Stimulated activated memory B cell treated with anti-CD40 and anti-IgM and Interleukin-4, amounts not matched to agents 10 μg/mL and 1 μg/mL and 100 μg/mL, for 72 hours (primary cell): ENCODE measurements around the gene SLC7A1.

Experiments used
- ATAC-seq: fragments of 150-1000 bp; cut with Tn5 transposase; 2 replicates; pipeline ENCODE4 v1.10.0; 2021
- H3K27ac Mint-ChIP-seq: one replicate; pipeline ENCODE4 v1.8.0; 2022; ENCODE audit warnings: mild to moderate bottlenecking, mixed read lengths
- H3K27me3 Mint-ChIP-seq: one replicate; pipeline ENCODE4 v1.8.0; 2022; ENCODE audit warnings: mixed read lengths
- H3K36me3 Mint-ChIP-seq: one replicate; pipeline ENCODE4 v1.8.0; 2022; ENCODE audit warnings: mixed read lengths
- H3K4me1 Mint-ChIP-seq: one replicate; pipeline ENCODE4 v1.8.0; 2022; ENCODE audit warnings: mixed read lengths
- H3K4me3 Mint-ChIP-seq: one replicate; pipeline ENCODE4 v1.8.0; 2022; ENCODE audit warnings: mild to moderate bottlenecking, moderate library complexity, mixed read lengths
- H3K9me3 Mint-ChIP-seq: one replicate; pipeline ENCODE4 v1.8.0; 2022; ENCODE audit warnings: mixed read lengths

SLC7A1 gene

DNA sequence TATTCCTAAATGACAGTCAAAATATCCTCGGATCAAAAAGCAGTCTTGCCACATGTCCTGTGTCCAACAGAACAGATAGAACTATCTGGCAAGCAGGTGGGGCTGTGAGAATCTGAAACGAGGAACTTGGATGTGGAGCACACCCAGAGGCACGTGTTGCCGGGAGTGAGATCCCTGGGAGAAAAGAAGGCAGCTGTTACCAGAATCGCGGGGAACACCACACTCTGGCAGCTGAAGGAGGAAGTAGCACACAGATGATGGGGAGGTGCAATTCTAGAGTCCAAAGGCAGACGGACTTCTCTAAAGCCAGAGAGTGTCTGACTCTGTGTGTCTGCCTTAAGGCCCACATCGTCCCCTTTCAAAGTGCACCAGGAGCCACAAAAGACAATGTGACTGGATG lies 22.3 kb downstream of the SLC7A1 start:
- Mint-ChIP-seq H3K27me3 (no peaks in the 10 kb centered on the region), H3K4me3 (no peak overlapping the region), H3K9me3 (no peaks in the 10 kb centered on the region), H3K27ac (peak overlapping the region; percentile 1), H3K4me1 (peaks cover 50% of the 10 kb centered on the region), H3K36me3 (peaks cover 7% of the 10 kb centered on the region)
- peak; percentile 74 for ATAC-seq

DNA sequence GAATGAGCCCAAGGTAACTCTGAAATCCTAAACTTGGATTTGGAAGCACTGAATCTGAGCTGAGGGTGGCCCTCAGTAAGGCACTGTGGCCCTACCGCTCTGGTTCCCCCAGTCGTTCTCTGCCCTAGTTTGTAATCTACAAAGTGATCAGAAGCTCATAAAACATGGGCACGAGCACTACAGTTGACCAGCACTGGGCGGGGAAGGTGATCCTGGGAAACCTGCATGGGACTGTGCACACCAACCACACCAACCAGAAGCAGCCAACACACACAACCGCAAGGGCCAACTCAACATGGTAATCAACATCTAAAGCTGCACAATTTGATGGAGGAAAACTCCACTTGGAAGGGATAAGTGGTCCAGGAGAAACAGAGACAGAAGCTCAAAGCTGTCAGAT lies 22.9 kb downstream of the SLC7A1 start:
- no peak for ATAC-seq
- peak overlapping the region; percentile 1 for H3K27ac Mint-ChIP-seq
- no peaks in the 10 kb centered on the region for H3K27me3 Mint-ChIP-seq
- H3K4me3 Mint-ChIP-seq, result no peak overlapping the region
- H3K4me1 Mint-ChIP-seq, result peaks cover 53% of the 10 kb centered on the region
- H3K9me3 Mint-ChIP-seq, result no peaks in the 10 kb centered on the region
- H3K36me3 Mint-ChIP-seq, result peaks cover 7% of the 10 kb centered on the region

DNA sequence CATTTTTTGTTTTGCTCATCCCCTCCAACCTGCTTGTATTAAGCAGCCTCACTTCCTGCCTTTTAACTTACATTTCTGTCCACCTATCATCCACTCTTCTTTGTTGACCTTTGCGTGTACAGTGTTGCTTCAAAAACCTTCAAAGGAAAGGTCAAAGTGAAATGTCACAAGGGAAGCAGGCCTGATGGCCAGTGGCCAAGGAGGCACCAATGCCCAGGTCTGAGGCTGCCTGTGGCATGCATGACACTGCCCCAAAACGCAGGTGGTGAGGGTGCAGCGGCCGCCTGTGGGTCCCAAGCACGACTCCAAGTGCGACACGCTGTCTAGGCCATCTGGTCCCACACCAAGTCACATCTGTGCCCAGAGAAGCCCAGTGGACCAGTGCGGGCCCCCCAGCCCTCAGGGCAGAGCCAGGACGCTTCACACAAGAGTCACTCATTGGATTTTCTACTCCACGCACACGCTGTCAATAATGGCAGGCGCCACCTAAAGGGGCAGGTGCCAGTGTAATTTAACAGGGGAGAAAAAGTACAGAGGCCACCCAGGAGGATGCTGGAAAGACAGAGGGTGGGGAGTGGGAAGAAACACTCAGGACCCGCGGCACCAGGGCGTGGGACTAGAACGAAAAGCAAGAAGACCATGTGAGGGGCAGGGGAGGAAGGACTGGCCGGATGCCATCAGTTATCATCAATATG lies 23.5 kb downstream of the SLC7A1 start:
- no peaks in the 10 kb centered on the region for H3K27me3 Mint-ChIP-seq

DNA sequence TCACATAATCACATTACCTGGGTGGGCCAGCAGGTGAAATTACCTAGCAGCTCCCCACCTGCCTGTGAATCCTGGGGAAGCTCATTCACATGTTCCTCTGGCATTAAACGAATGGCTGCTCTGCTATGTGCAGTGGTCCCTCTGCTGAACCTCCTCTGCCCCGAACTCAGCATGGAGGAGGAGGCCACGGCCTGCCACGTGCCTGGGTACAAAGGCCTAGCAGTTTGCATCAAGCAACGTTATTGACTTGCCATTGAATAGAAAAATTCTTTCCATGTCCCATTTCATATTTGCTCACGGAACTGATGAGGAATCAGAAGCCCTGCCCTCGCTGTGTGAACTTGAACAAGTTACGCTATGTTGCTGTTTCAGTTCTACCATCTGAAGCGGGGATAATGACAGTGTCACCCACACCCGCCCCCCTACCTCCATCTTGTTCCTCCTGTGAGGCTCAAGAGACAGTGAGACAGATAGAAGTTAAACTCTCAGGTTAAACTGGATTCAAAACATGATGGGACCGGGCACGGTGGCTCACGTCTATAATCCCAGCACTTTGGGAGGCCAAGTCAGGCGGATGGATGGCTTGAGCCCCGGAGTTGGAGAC lies 25.3 kb downstream of the SLC7A1 start:
- Mint-ChIP-seq H3K36me3 (peaks cover 7% of the 10 kb centered on the region), H3K27me3 (no peaks in the 10 kb centered on the region), H3K9me3 (no peaks in the 10 kb centered on the region), H3K27ac (no peak overlapping the region), H3K4me1 (peaks cover 60% of the 10 kb centered on the region), H3K4me3 (no peak overlapping the region)
- no peak for ATAC-seq

More for the DNA sequence above, 23.5 kb downstream of the SLC7A1 start:
- Mint-ChIP-seq H3K4me1 (peaks cover 53% of the 10 kb centered on the region), H3K4me3 (no peak overlapping the region), H3K27ac (no peak overlapping the region), H3K9me3 (no peaks in the 10 kb centered on the region), H3K36me3 (peaks cover 7% of the 10 kb centered on the region)
- ATAC-seq, result peak; percentile 27

DNA sequence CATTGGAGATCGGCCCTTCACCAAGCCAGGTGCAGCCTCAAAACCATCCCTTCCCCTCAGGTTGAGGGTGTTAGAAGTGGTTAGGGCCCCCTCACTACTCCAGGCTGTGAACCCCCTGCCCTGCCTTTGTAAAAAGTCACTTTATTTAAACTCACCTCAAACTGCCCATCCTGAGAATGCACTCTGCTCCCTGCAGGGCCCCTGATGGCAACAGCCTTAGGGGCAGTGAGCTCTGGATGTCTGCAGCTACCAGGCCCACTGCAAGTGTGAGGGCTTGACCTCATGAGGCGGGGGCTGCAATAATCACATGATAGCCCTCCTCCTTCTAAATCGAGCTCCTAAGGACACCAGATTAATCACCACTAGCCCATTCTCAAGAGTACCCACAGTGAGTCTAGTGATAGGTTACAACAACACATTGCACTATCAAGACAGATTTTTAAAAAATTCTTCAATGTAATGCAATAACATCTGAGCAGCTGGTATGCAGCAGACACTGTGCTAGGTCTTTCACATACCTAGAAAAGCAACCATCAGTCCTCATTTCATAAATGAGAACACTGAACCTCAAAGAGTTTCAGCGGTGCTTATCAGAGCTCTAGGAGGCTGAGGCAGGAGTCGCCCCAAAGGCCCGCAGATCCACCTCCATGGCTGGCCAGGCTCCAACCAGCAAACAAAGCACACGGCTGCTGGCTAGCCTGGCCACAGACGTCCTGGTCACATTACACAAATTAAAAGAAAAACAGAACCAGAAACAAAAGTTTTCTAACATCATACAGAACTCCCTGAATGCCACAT lies 26.0 kb downstream of the SLC7A1 start:
- ATAC-seq, result no peak
- peaks cover 65% of the 10 kb centered on the region for H3K4me1 Mint-ChIP-seq

DNA sequence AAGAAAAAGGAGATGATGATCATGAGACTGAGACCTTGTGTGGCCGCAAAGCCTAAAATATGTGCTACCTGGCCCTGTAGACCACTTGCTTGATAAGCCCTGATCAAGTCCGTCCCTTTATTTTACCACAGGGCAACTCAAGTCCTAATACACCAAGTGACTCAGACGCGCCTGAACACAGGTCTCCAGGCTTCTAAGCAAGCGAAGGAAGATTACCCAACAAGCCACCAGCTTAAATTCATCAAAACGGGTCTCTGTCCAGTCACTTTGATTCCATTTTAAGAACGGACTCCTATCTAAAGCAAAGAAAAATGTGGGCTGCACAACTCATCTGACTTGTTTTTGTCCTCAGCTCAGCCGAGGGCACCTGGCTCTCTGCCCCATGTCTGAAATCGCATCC lies 26.8 kb downstream of the SLC7A1 start:
- H3K4me3 Mint-ChIP-seq, result no peak overlapping the region
- H3K27me3 Mint-ChIP-seq, result no peaks in the 10 kb centered on the region
- H3K4me1 Mint-ChIP-seq, result peaks cover 65% of the 10 kb centered on the region
- no peak for ATAC-seq
- no peaks in the 10 kb centered on the region for H3K9me3 Mint-ChIP-seq
- H3K27ac Mint-ChIP-seq, result no peak overlapping the region
- peaks cover 7% of the 10 kb centered on the region for H3K36me3 Mint-ChIP-seq

More for the DNA sequence above, 26.0 kb downstream of the SLC7A1 start:
- Mint-ChIP-seq H3K27me3 (no peaks in the 10 kb centered on the region), H3K4me3 (no peak overlapping the region), H3K9me3 (no peaks in the 10 kb centered on the region), H3K36me3 (peaks cover 7% of the 10 kb centered on the region), H3K27ac (no peak overlapping the region)

DNA sequence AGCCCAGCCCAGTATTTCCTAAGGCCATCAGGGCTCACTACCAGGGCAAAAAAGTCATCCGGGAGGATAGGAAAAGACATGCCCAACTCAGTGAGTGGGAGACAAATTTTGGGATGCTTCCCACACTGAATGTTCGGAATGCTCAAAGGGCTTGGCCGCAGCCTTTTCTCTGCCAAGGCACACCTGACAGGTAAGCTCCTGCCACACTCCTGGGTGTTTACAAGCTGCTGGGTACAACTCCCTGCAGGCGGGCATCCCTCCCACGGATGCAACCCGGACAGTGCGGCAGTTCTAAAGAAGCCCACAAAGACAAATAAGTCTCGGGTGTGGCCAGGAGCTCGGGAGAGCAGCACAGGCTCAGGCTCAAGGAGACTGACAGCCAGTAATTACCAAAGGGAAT lies 28.1 kb downstream of the SLC7A1 start:
- Mint-ChIP-seq H3K4me1 (peaks cover 62% of the 10 kb centered on the region), H3K27ac (no peak overlapping the region), H3K9me3 (no peaks in the 10 kb centered on the region), H3K36me3 (peaks cover 7% of the 10 kb centered on the region), H3K4me3 (no peak overlapping the region), H3K27me3 (no peaks in the 10 kb centered on the region)
- no peak for ATAC-seq

DNA sequence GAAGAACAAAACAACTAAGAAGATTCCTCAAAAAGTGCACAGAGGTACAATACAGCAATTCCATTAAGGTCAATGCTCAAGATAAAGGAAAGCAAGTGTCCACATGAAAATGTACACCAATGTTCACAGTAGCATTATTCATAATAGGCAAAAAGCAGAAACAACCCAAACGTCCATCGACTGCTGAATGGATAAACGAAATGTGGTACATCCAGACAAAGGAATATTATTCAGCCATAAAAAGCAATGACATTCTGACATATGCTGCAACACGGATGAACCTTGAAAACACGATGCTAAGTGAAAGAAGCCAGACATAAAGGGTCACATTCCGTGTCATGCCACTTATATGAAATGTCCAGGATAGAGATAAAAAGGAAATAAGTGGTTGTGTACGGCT lies 29.3 kb downstream of the SLC7A1 start:
- Mint-ChIP-seq H3K4me1 (peaks cover 61% of the 10 kb centered on the region), H3K27ac (no peak overlapping the region)

DNA sequence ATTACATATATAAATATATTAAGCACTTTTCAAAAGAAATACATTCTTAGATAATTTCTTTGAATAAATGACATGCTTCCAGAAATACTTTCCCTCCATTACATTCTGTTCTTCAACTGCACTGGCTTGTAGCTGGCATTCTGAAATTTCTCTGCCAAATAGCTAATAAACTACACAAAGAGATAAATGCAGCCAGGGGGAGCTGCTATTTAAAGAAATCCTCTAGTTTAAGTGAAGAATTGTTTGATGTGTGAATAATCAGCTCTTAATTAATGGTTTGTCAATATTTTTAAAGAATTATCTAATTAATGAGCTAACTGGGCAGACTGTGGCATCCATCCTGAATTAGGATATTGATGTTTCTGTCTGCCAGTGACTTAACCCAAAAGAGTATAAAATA lies 30.7 kb downstream of the SLC7A1 start:
- Mint-ChIP-seq H3K4me3 (no peak overlapping the region), H3K9me3 (no peaks in the 10 kb centered on the region), H3K36me3 (no peaks in the 10 kb centered on the region), H3K27me3 (no peaks in the 10 kb centered on the region), H3K27ac (no peak overlapping the region), H3K4me1 (peaks cover 59% of the 10 kb centered on the region)
- ATAC-seq, result no peak

More for the DNA sequence above, 29.3 kb downstream of the SLC7A1 start:
- no peaks in the 10 kb centered on the region for H3K27me3 Mint-ChIP-seq
- H3K9me3 Mint-ChIP-seq, result no peaks in the 10 kb centered on the region
- no peak overlapping the region for H3K4me3 Mint-ChIP-seq
- H3K36me3 Mint-ChIP-seq, result no peaks in the 10 kb centered on the region
- no peak for ATAC-seq

DNA sequence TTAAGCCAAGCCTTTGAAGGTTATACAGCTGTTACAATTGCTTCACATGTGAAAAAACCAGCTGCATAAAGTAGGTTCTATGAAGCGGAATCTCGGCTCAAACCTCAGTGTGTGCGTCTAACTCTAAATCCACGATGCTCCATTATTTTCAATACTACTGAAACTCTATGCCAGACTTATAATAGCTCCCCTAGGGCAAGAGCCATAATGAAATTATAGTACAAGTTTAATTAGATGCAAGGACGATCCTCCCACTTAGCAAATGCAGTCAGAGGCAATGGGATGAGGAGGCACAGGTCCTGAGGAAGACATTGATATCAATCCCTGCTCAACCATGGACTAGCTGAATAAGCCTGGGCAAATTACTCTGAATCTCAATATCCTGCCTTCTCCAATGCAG lies 31.1 kb downstream of the SLC7A1 start:
- ATAC-seq, result no peak
- no peak overlapping the region for H3K4me3 Mint-ChIP-seq
- no peaks in the 10 kb centered on the region for H3K27me3 Mint-ChIP-seq
- H3K9me3 Mint-ChIP-seq, result no peaks in the 10 kb centered on the region
- H3K4me1 Mint-ChIP-seq, result peaks cover 59% of the 10 kb centered on the region
- no peaks in the 10 kb centered on the region for H3K36me3 Mint-ChIP-seq
- H3K27ac Mint-ChIP-seq, result no peak overlapping the region

DNA sequence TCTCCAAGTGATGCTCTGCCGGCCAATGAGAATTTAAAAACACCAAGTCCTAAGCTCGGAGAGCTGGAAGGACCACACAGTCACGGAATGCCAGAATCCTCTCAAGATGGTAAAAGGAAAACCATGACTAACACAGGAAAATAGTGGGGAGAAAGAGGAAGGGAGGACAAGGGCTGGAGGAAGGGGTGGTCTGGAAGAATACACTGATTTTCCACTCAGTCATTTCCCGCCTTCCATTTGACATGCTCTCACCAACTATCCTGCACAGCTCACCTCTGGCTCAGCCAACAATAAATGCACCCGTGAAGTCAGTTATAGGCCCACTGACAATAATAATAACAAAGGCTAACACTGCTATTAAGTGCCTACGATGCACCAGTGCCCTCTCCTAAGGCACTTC lies 31.5 kb downstream of the SLC7A1 start:
- ATAC-seq, result no peak
- no peaks in the 10 kb centered on the region for H3K9me3 Mint-ChIP-seq
- no peak overlapping the region for H3K27ac Mint-ChIP-seq
- H3K27me3 Mint-ChIP-seq, result no peaks in the 10 kb centered on the region
- no peaks in the 10 kb centered on the region for H3K36me3 Mint-ChIP-seq
- no peak overlapping the region for H3K4me3 Mint-ChIP-seq
- peaks cover 58% of the 10 kb centered on the region for H3K4me1 Mint-ChIP-seq

DNA sequence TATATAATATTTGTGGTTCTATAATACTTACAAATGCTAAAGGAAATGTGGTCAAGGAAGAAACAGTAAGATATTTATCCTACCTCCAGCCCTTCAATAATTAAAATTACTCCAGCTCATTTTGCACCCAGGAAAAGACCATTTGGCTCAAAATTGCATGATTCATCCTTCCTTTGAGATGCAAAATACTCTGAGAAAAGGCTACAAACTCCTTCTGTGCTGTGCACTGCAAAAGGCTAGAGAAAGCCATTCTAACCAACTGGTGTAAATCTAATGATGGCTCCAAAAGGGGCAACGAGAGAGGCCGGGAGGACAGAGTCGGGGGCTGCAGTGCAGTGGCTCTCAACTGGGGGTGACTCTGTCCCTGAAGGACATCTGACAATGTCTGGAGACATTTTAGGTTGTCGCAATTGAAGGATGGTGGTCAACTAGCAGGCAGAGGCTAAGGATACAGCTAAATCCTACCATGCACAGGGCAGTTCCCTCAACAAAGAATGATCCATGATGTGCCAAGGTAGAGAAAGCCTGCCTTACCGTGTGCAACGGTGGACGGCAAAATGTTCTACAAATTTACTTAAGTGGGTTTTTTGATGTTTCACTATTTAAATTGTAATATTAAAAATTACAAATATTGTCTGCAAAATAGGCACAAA lies 32.6 kb downstream of the SLC7A1 start:
- H3K4me3 Mint-ChIP-seq, result no peak overlapping the region
- no peak for ATAC-seq
- H3K27me3 Mint-ChIP-seq, result no peaks in the 10 kb centered on the region
- peak overlapping the region; percentile 46 for H3K27ac Mint-ChIP-seq
- H3K36me3 Mint-ChIP-seq, result no peaks in the 10 kb centered on the region
- H3K9me3 Mint-ChIP-seq, result no peaks in the 10 kb centered on the region
- peaks cover 48% of the 10 kb centered on the region for H3K4me1 Mint-ChIP-seq

DNA sequence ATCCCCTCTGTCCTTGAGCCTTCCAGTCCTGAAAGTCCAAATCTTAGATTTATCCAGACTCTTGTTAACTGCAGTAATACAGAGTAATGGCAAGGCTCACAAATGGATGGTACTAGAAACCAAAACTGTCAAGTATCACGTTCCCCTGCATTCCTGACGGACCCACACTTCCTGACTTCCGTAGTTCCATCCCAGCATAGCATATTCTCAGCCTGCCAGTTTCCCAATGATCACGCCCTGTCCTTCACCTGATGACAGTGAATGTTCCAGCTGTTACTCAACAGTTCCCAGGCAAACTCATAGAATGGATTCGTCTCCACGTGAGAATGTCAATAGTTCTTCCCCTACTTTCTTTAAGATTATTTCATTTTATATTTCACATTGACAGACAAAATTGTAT lies 33.6 kb downstream of the SLC7A1 start:
- no peaks in the 10 kb centered on the region for H3K27me3 Mint-ChIP-seq
- no peak overlapping the region for H3K27ac Mint-ChIP-seq
- H3K4me3 Mint-ChIP-seq, result no peak overlapping the region
- H3K9me3 Mint-ChIP-seq, result no peaks in the 10 kb centered on the region
- ATAC-seq, result no peak
- peaks cover 6% of the 10 kb centered on the region for H3K36me3 Mint-ChIP-seq
- peaks cover 47% of the 10 kb centered on the region for H3K4me1 Mint-ChIP-seq

DNA sequence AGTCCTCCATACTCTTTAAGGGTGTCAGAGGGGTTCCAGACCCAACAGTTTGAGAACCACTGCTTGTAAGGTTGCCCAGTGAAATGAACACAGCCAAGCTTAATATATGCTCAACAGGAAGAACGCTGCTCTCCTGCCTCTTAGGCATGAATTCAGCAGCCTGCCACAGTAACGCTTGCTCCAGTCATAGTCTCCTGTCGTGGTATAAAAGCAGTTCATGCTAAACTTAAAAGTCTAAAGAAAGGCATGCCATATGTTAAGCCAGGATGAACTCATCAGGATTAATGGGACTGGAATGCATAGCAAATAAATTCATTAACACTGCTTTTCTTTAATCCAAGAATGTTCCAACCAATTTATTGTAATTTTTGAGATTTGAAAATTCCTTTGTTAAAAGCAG lies 38.7 kb downstream of the SLC7A1 start:
- H3K36me3 Mint-ChIP-seq, result peaks cover 31% of the 10 kb centered on the region
- no peak for ATAC-seq
- H3K4me3 Mint-ChIP-seq, result no peak overlapping the region
- no peaks in the 10 kb centered on the region for H3K27me3 Mint-ChIP-seq
- no peak overlapping the region for H3K27ac Mint-ChIP-seq
- peaks cover 8% of the 10 kb centered on the region for H3K4me1 Mint-ChIP-seq
- H3K9me3 Mint-ChIP-seq, result no peaks in the 10 kb centered on the region

DNA sequence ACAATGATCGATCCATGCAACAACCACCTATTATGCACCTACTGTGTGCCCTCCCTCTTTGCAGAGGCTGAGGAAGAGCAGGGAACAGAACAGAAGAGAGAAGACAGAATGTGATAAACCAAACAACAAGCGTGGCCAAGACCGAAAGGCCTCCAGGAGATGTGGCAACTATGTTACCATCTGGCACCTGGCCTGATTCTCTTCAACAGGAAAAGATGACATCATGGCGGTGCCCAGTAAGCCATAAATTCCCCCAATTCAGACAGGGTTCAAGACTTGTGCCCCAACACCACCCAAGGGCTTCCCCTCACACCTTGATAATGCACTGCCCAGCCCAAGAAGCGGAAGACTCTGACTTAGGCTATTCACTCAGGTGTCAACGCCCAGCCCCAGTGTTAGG lies 44.3 kb downstream of the SLC7A1 start:
- Mint-ChIP-seq H3K27me3 (no peaks in the 10 kb centered on the region), H3K4me1 (no peaks in the 10 kb centered on the region), H3K36me3 (peaks cover 76% of the 10 kb centered on the region), H3K27ac (no peak overlapping the region), H3K4me3 (no peak overlapping the region), H3K9me3 (no peaks in the 10 kb centered on the region)
- no peak for ATAC-seq
